Measurements from ENCODE around the gene WDR73. TPM values are rescaled to one million over a fixed set of nuclear protein-coding genes. Genes with fewer than 3 reads are reported as not detected.

Gene WDR73
- total RNA-seq, 1 donor from 2014 or later = 20.5 TPM

GRCh38 chr15:84611631-84612030 is 42.5 kb downstream of the WDR73 start:
- TF ChIP-seq CTCF (conservative IDR thresholded peaks at IDR 0.05; ENCODE audit: low read depth, low read length) = no peak
- no peak for DNase-seq (ENCODE audit: low read depth)

GRCh38 chr15:84609818-84610525 is 44.1 kb downstream of the WDR73 start:
- H3K4me3 ChIP-seq (ENCODE audit: low read depth, low read length) = no peak overlapping the region
- TF ChIP-seq CTCF (conservative IDR thresholded peaks at IDR 0.05; ENCODE audit: low read depth, low read length) = no peak
- no peak for DNase-seq (ENCODE audit: low read depth)

More at GRCh38 chr15:84611631-84612030, 42.5 kb downstream of the WDR73 start:
- no peak overlapping the region for H3K4me3 ChIP-seq (ENCODE audit: low read depth, low read length)

GRCh38 chr15:84608707-84609284 is 45.3 kb downstream of the WDR73 start:
- TF ChIP-seq CTCF (conservative IDR thresholded peaks at IDR 0.05; ENCODE audit: low read depth, low read length) = no peak
- H3K4me3 ChIP-seq (ENCODE audit: low read depth, low read length) = no peak overlapping the region
- DNase-seq (ENCODE audit: low read depth) = no peak

- DNase-seq (ENCODE audit: low read depth) = no peak
- no peak overlapping the region for H3K4me3 ChIP-seq (ENCODE audit: low read depth, low read length)
- no peak for TF ChIP-seq CTCF (conservative IDR thresholded peaks at IDR 0.05; ENCODE audit: low read depth, low read length)
Measured at GRCh38 chr15:84606653-84607120, 47.4 kb downstream of the WDR73 start.

GRCh38 chr15:84605554-84605882 is 48.6 kb downstream of the WDR73 start:
- DNase-seq (ENCODE audit: low read depth) = no peak
- no peak overlapping the region for H3K4me3 ChIP-seq (ENCODE audit: low read depth, low read length)
- TF ChIP-seq CTCF (conservative IDR thresholded peaks at IDR 0.05; ENCODE audit: low read depth, low read length) = no peak

GRCh38 chr15:84604826-84605553 is 49.1 kb downstream of the WDR73 start:
- DNase-seq (ENCODE audit: low read depth) = no peak
- TF ChIP-seq CTCF (conservative IDR thresholded peaks at IDR 0.05; ENCODE audit: low read depth, low read length) = no peak
- no peak overlapping the region for H3K4me3 ChIP-seq (ENCODE audit: low read depth, low read length)
